Fibroblast of lung (primary cell): ENCODE measurements around the gene RTKN2.

Source experiments
- EZH2 ChIP-seq: IDR thresholded peaks from 2 replicates; pipeline ENCODE4 v1.5.1; 2012; ENCODE audit warnings: low read length, control low read depth, mild to moderate bottlenecking; ENCODE audit errors: missing control alignments
- TF ChIP-seq, protein P1 (sequence below), 2 donors: IDR thresholded peaks in 1 of 2; conservative IDR thresholded peaks in 1 of 2; 1 replicate in 1 of 2; 2 replicates in 1 of 2; pipeline ENCODE4 v1.5.1; 2011 to 2012; ENCODE audit warnings: low read length in 2 of 2, control low read depth in 1 of 2, inconsistent platforms in 1 of 2, low read depth in 1 of 2, mild to moderate bottlenecking in 1 of 2

DNA sequence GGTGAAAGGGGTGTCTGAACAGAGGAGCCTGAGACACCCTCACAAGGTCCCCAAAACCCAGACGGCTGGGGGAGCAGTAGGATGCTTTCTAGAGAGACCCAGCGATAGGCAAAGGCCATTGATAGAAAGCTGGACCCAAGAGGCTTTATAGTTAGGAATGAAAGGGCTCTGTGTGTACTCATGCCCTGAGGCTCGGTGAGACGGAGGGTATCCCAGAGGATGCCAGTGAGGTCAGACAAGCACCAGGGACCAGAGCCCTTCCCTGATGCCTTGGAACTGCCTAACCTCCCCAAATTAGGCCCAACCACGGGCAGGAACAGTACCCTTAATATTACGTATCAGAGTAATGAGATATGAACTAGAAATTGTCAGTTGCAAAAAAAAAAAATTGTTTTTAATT, 48.6 kb upstream of the RTKN2 start:
- no peak for TF ChIP-seq EZH2
- TF ChIP-seq, protein P1, sequence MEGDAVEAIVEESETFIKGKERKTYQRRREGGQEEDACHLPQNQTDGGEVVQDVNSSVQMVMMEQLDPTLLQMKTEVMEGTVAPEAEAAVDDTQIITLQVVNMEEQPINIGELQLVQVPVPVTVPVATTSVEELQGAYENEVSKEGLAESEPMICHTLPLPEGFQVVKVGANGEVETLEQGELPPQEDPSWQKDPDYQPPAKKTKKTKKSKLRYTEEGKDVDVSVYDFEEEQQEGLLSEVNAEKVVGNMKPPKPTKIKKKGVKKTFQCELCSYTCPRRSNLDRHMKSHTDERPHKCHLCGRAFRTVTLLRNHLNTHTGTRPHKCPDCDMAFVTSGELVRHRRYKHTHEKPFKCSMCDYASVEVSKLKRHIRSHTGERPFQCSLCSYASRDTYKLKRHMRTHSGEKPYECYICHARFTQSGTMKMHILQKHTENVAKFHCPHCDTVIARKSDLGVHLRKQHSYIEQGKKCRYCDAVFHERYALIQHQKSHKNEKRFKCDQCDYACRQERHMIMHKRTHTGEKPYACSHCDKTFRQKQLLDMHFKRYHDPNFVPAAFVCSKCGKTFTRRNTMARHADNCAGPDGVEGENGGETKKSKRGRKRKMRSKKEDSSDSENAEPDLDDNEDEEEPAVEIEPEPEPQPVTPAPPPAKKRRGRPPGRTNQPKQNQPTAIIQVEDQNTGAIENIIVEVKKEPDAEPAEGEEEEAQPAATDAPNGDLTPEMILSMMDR (conservative IDR thresholded peaks at IDR 0.05 in 1 of 2, IDR thresholded peaks at IDR 0.05 in 1 of 2; ENCODE audit: low read depth in 1 of 2, low read length in 2 of 2): no peak
